Activated CD8-positive, alpha-beta memory T cell treated with anti-CD3 and anti-CD28 coated beads, Interleukin-2, amount 50 U/mL, for 4 hours (primary cell): Measurements from ENCODE around the gene MTRF1.
"Not testable (repeated sequence)": the region's sequence is repeated elsewhere in the genome, so short reads cannot be mapped to it uniquely, and the experiment has no call there.

ENCODE experiments used
- DNase-seq: peaks from one replicate; pipeline ENCODE4 v3.0.0-alpha.2; 2020

Gene MTRF1

GRCh38 chr13:41263261-41263971 lies at the start of gene MTRF1:
Gene MTRF1 (minus strand): TSS chr13:41263576. CDS start chr13:41260907, 2,669 bp downstream.
- peak; percentile 76 for DNase-seq

- DNase-seq = no peak
Observed at GRCh38 chr13:41313117-41313516, 49.7 kb upstream of the MTRF1 start.

GRCh38 chr13:41312176-41312500 lies 48.8 kb upstream of the MTRF1 start:
- no peak for DNase-seq

GRCh38 chr13:41311406-41312175 lies 48.2 kb upstream of the MTRF1 start:
- peak; percentile 51 for DNase-seq

GRCh38 chr13:41310963-41311405 lies 47.6 kb upstream of the MTRF1 start, which contains the start of gene NAA16:
Gene NAA16 (plus strand): TSS chr13:41311267. CDS start chr13:41311529, 262 bp downstream.
- peak; percentile 98 for DNase-seq

- DNase-seq = no peak
Observed at GRCh38 chr13:41307884-41308640, 44.7 kb upstream of the MTRF1 start.

- no peak for DNase-seq
Observed at GRCh38 chr13:41306271-41307145, 43.1 kb upstream of the MTRF1 start.

- DNase-seq = no peak
Observed at GRCh38 chr13:41304551-41304950, 41.2 kb upstream of the MTRF1 start.

- DNase-seq = no peak
Observed at GRCh38 chr13:41302743-41303142, 39.4 kb upstream of the MTRF1 start.

- DNase-seq = no peak
Observed at GRCh38 chr13:41299316-41300094, 36.1 kb upstream of the MTRF1 start.

- no peak for DNase-seq
Observed at GRCh38 chr13:41296879-41297646, 33.7 kb upstream of the MTRF1 start.

- DNase-seq = no peak
Observed at GRCh38 chr13:41295973-41296372, 32.6 kb upstream of the MTRF1 start.

- DNase-seq = no peak
Observed at GRCh38 chr13:41294914-41295313, 31.5 kb upstream of the MTRF1 start.

GRCh38 chr13:41293272-41293671 lies 29.9 kb upstream of the MTRF1 start:
- no peak for DNase-seq

- no peak for DNase-seq
Observed at GRCh38 chr13:41291246-41291645, 27.9 kb upstream of the MTRF1 start.

- DNase-seq = no peak
Observed at GRCh38 chr13:41289463-41289881, 26.1 kb upstream of the MTRF1 start.

- DNase-seq = no peak
Observed at GRCh38 chr13:41286370-41286769, 23.0 kb upstream of the MTRF1 start.

GRCh38 chr13:41284512-41285288 lies 21.3 kb upstream of the MTRF1 start:
- DNase-seq = no peak

- DNase-seq = no peak
Observed at GRCh38 chr13:41282129-41282571, 18.8 kb upstream of the MTRF1 start.

- not testable (repeated sequence) for DNase-seq
Observed at GRCh38 chr13:41279156-41279555, 15.8 kb upstream of the MTRF1 start.
